Upper lobe of right lung (tissue), 1 donor: Measurements from ENCODE around the gene RAP1GAP2. TPM values are rescaled to one million over a fixed set of nuclear protein-coding genes. Genes with fewer than 3 reads are reported as not detected.

Experiments used
- ATAC-seq: fragments of 200-7000 bp; cut with Tn5 transposase; one replicate; pipeline ENCODE4 v1.9.1; 2020; ENCODE audit warnings: mild to moderate bottlenecking, moderate library complexity
- DNase-seq: peaks from one replicate; pipeline ENCODE4 v3.0.0-alpha.2; 2020
- H3K27ac ChIP-seq: fragments of 200-600 bp; one replicate; pipeline ENCODE4 v1.8.0; 2022
- H3K27me3 ChIP-seq: fragments of 200-600 bp; one replicate; pipeline ENCODE4 v1.8.0; 2022; ENCODE audit warnings: mild to moderate bottlenecking
- H3K36me3 ChIP-seq: fragments of 200-600 bp; one replicate; pipeline ENCODE4 v1.8.0; 2022
- H3K4me1 ChIP-seq: fragments of 200-600 bp; one replicate; pipeline ENCODE4 v1.8.0; 2022
- H3K4me3 ChIP-seq: fragments of 200-600 bp; one replicate; pipeline ENCODE4 v1.8.0; 2022; ENCODE audit warnings: mild to moderate bottlenecking
- H3K9me3 ChIP-seq: fragments of 200-600 bp; one replicate; pipeline ENCODE4 v1.8.0; 2022
- CTCF ChIP-seq: fragments of 200-600 bp; IDR thresholded peaks from one replicate; pipeline ENCODE4 v1.8.0; 2022; ENCODE audit warnings: antibody characterized with exemption
- intact Hi-C: fragments of 100-400 bp; cut with DNase I; formaldehyde crosslinking; loops from one replicate; pipeline ENCODE4 v1.11.0; 2022
- total RNA-seq: library from RNA; stranded (reverse); fragmentation: NEBNext Ultra II Directional; extraction: Animal tissue kit (Norgen Biotek cat#: 25700); gene quantifications from one replicate; pipeline ENCODE4 v1.2.1, GENCODE V29; 2021
- donor health status: DM: no; HTN: yes; CAD: no; lungs with severe emphysema.

RAP1GAP2 gene
- total RNA-seq, 1 donor from 2014 or later: 16.1 TPM

- DNase-seq: no peak
- no peak overlapping the region for H3K4me3 ChIP-seq
Measured at GRCh38 chr17:2978116-2978515, 181.9 kb downstream of the RAP1GAP2 start.

GRCh38 chr17:2978991-2979390, 182.8 kb downstream of the RAP1GAP2 start:
- ATAC-seq (no peak), DNase-seq (no peak)
- no peaks in the 10 kb centered on the region for H3K9me3 ChIP-seq
- H3K36me3 ChIP-seq: no peaks in the 10 kb centered on the region
- H3K27ac ChIP-seq: no peak overlapping the region
- no peak for TF ChIP-seq CTCF
- no peaks in the 10 kb centered on the region for H3K27me3 ChIP-seq
- no peaks in the 10 kb centered on the region for H3K4me1 ChIP-seq
- intact Hi-C loops: no loop called here
- no peak overlapping the region for H3K4me3 ChIP-seq

More at GRCh38 chr17:2978116-2978515, 181.9 kb downstream of the RAP1GAP2 start:
- Histone ChIP-seq H3K27ac (no peak overlapping the region), H3K9me3 (no peaks in the 10 kb centered on the region), H3K4me1 (no peaks in the 10 kb centered on the region), H3K36me3 (no peaks in the 10 kb centered on the region), H3K27me3 (no peaks in the 10 kb centered on the region)
- TF ChIP-seq CTCF: no peak
- no peak for ATAC-seq
- intact Hi-C loops: no loop called here

GRCh38 chr17:2980211-2980903, 184.1 kb downstream of the RAP1GAP2 start:
- Histone ChIP-seq H3K27ac (no peak overlapping the region), H3K27me3 (no peaks in the 10 kb centered on the region), H3K36me3 (no peaks in the 10 kb centered on the region), H3K4me3 (no peak overlapping the region), H3K9me3 (no peaks in the 10 kb centered on the region), H3K4me1 (no peaks in the 10 kb centered on the region)
- TF ChIP-seq CTCF: no peak
- intact Hi-C loops: no loop called here
- no peak for ATAC-seq
- DNase-seq: peak; percentile 29

DNA sequence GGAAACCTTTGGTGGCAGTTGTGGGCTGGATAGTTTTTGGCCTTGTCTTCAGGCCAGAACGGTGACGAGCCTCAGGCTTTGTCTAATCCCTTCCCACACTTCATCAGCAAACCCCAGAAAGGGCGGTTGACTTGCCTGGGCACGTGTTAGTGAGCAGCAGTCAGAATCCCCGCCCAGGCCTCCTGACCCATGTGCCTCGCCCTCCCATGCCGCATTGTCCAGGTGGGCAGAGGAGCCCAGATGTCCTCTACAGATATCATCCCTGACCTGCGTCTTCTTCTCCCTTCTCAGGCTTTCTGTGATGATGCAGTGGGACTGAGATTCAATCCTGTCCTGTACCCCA, 184.6 kb downstream of the RAP1GAP2 start:
- DNase-seq (no peak), ATAC-seq (no peak)
- no peak overlapping the region for H3K27ac ChIP-seq
- no peaks in the 10 kb centered on the region for H3K36me3 ChIP-seq
- H3K4me3 ChIP-seq: no peak overlapping the region
- intact Hi-C loops: no loop called here
- TF ChIP-seq CTCF: no peak
- no peaks in the 10 kb centered on the region for H3K9me3 ChIP-seq
- H3K27me3 ChIP-seq: no peaks in the 10 kb centered on the region
- H3K4me1 ChIP-seq: no peaks in the 10 kb centered on the region

- no peak for TF ChIP-seq CTCF
- H3K27ac ChIP-seq: no peak overlapping the region
- ATAC-seq (no peak), DNase-seq (peak; percentile 16)
- no peaks in the 10 kb centered on the region for H3K9me3 ChIP-seq
- intact Hi-C loops: no loop called here
- H3K4me1 ChIP-seq: no peaks in the 10 kb centered on the region
- no peaks in the 10 kb centered on the region for H3K27me3 ChIP-seq
- no peak overlapping the region for H3K4me3 ChIP-seq
- no peaks in the 10 kb centered on the region for H3K36me3 ChIP-seq
Measured at GRCh38 chr17:2981325-2981724, 185.1 kb downstream of the RAP1GAP2 start.

DNA sequence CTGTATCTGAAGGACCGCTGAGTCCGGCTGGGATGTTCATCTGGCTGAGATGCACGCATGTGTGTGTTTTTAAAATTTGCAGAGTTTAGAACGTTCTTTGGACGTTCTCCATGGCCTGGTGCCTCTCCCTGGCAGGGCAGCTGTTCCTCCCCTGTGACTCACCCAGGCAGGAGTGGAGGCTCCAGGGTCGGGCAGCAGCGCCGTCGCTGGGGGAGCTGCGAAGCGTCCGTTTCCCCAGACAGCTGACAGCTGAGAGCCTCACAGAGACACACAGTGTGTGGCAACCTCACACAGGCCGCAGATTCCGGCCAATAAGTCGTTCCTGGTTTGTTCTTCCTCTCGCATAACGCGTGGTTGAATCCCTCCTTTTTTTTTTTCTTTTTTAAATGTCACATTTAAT, 186.6 kb downstream of the RAP1GAP2 start:
- no peaks in the 10 kb centered on the region for H3K36me3 ChIP-seq
- peak overlapping the region; percentile 36 for H3K27ac ChIP-seq
- intact Hi-C loops: no loop called here

More for the DNA sequence above, 186.6 kb downstream of the RAP1GAP2 start:
- peak; percentile 82 for ATAC-seq
- DNase-seq: peak; percentile 74
- Histone ChIP-seq H3K4me3 (no peak overlapping the region), H3K4me1 (no peaks in the 10 kb centered on the region), H3K9me3 (no peaks in the 10 kb centered on the region), H3K27me3 (no peaks in the 10 kb centered on the region)
- peak; percentile 24 for TF ChIP-seq CTCF
